HEK293T (cell line): ENCODE results near the gene CRADD.

Experiments
- BHLHE40 ChIP-seq: fragments of 450-650 bp; IDR thresholded peaks from 2 replicates; pipeline ENCODE4 v1.6.1; 2016; ENCODE audit warnings: mild to moderate bottlenecking, moderate library complexity, borderline replicate concordance
- CTBP1 ChIP-seq: fragments of 450-650 bp; IDR thresholded peaks from 2 replicates; pipeline ENCODE4 v1.6.1; 2016; ENCODE audit warnings: borderline replicate concordance
- FOXA1 ChIP-seq: fragments of 450-650 bp; IDR thresholded peaks from 2 replicates; pipeline ENCODE4 v1.6.1; 2016; ENCODE audit warnings: mild to moderate bottlenecking
- FOXK2 ChIP-seq: fragments of 450-650 bp; IDR thresholded peaks from 2 replicates; pipeline ENCODE4 v1.6.1; 2016; ENCODE audit warnings: mild to moderate bottlenecking
- FOXM1 ChIP-seq: fragments of 450-650 bp; IDR thresholded peaks from 2 replicates; pipeline ENCODE4 v1.6.1; 2017; ENCODE audit warnings: mild to moderate bottlenecking, borderline replicate concordance
- NFRKB ChIP-seq: fragments of 450-650 bp; IDR thresholded peaks from 2 replicates; pipeline ENCODE4 v1.6.1; 2016; ENCODE audit warnings: mild to moderate bottlenecking, moderate library complexity
- SP1 ChIP-seq: fragments of 450-650 bp; IDR thresholded peaks from 2 replicates; pipeline ENCODE4 v1.6.1; 2017
- SUZ12 ChIP-seq: fragments of 450-650 bp; IDR thresholded peaks from 2 replicates; pipeline ENCODE4 v1.6.1; 2016; ENCODE audit warnings: mild to moderate bottlenecking
- TARDBP ChIP-seq: fragments of 450-650 bp; IDR thresholded peaks from 2 replicates; pipeline ENCODE4 v1.6.1; 2016
- ZNF384 ChIP-seq: fragments of 450-650 bp; IDR thresholded peaks from 2 replicates; pipeline ENCODE4 v1.6.1; 2016
- TF ChIP-seq, protein P1 (sequence below): fragments of 450-650 bp; IDR thresholded peaks from 2 replicates; pipeline ENCODE4 v1.6.1; 2016

DNA sequence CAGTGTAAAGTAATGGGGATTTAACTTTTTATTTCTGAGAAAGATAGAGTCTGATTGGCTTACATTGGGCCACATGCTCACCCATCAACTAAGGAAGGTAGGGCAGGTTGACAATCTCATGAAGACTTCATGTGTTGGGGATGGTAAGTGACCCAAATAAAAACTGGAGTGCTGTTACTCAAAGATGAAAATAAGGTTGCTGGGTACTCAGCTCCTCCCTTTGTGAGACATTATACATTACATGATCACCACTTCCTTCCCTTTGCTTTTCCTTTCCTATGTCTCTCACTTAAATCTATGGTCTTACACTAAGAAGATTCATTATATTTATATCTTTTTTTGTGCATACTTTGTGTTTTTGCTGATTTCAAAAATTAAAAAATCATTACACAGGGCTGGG, 247.2 kb downstream of the CRADD start:
- no peak for TF ChIP-seq FOXA1
- TF ChIP-seq BHLHE40, result no peak
- no peak for TF ChIP-seq CTBP1
- no peak for TF ChIP-seq TARDBP
- no peak for TF ChIP-seq FOXK2
- TF ChIP-seq FOXM1, result no peak
- no peak for TF ChIP-seq SP1
- no peak for TF ChIP-seq SUZ12
- TF ChIP-seq, protein P1, sequence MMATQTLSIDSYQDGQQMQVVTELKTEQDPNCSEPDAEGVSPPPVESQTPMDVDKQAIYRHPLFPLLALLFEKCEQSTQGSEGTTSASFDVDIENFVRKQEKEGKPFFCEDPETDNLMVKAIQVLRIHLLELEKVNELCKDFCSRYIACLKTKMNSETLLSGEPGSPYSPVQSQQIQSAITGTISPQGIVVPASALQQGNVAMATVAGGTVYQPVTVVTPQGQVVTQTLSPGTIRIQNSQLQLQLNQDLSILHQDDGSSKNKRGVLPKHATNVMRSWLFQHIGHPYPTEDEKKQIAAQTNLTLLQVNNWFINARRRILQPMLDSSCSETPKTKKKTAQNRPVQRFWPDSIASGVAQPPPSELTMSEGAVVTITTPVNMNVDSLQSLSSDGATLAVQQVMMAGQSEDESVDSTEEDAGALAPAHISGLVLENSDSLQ, result no peak
- TF ChIP-seq NFRKB, result no peak
- TF ChIP-seq ZNF384, result no peak
